Smooth muscle cell (in vitro differentiated cells): Measurements from ENCODE around the gene MRM2. TPM values are rescaled to one million over a fixed set of nuclear protein-coding genes. Genes with fewer than 3 reads are reported as not detected.

Source experiments
- DNase-seq: peaks from one replicate; lab custom pipeline; 2025; ENCODE audit not compliant: unreplicated experiment; lab: John Stamatoyannopoulos, UW
- H2AFZ ChIP-seq: fragments of 200-600 bp; sonication (generic); 2 replicates; pipeline ENCODE4 v1.6.0; 2016; ENCODE audit warnings: antibody characterized with exemption, low read depth, mild to moderate bottlenecking
- H3F3A ChIP-seq: fragments of 200-600 bp; sonication (generic); 2 replicates; pipeline ENCODE4 v1.6.0; 2017; ENCODE audit warnings: antibody characterized with exemption, low read depth
- H3K27ac ChIP-seq: fragments of 200-600 bp; sonication (generic); 2 replicates; pipeline ENCODE4 v1.5.1; 2016; ENCODE audit warnings: low read depth, mild to moderate bottlenecking
- H3K27me3 ChIP-seq: fragments of 200-600 bp; sonication (generic); 2 replicates; pipeline ENCODE4 v1.6.1; 2016; ENCODE audit warnings: low read depth, mild to moderate bottlenecking
- H3K36me3 ChIP-seq: fragments of 200-600 bp; sonication (generic); 2 replicates; pipeline ENCODE4 v1.5.1; 2016; ENCODE audit warnings: low read depth
- H3K4me1 ChIP-seq: fragments of 200-600 bp; sonication (generic); 2 replicates; pipeline ENCODE4 v1.5.1; 2016; ENCODE audit warnings: low read depth
- H3K4me2 ChIP-seq: fragments of 200-600 bp; sonication (generic); 2 replicates; pipeline ENCODE4 v1.6.0; 2016; ENCODE audit warnings: mild to moderate bottlenecking
- H3K4me3 ChIP-seq: fragments of 200-600 bp; sonication (generic); 2 replicates; pipeline ENCODE4 v1.5.1; 2016; ENCODE audit warnings: mild to moderate bottlenecking
- H3K79me2 ChIP-seq: fragments of 200-600 bp; sonication (generic); 2 replicates; pipeline ENCODE4 v1.6.0; 2016; ENCODE audit warnings: low read depth, mild to moderate bottlenecking
- H3K9ac ChIP-seq: fragments of 200-600 bp; sonication (generic); 2 replicates; pipeline ENCODE4 v1.6.0; 2016; ENCODE audit warnings: low read depth
- H3K9me3 ChIP-seq: fragments of 200-600 bp; sonication (generic); replicated peaks from 2 replicates; pipeline ENCODE4 v1.5.1; 2016; ENCODE audit warnings: low read depth
- H4K20me1 ChIP-seq: fragments of 200-600 bp; sonication (generic); 2 replicates; pipeline ENCODE4 v1.6.0; 2016; ENCODE audit warnings: low read depth
- CTCF ChIP-seq: fragments of 200-600 bp; sonication (generic); IDR thresholded peaks from 2 replicates; pipeline ENCODE4 v1.5.1; 2017; ENCODE audit warnings: borderline replicate concordance, mild to moderate bottlenecking, antibody characterized with exemption; ENCODE audit not compliant: insufficient read depth, poor library complexity, severe bottlenecking
- WGBS: methylation state at CpG from one replicate; pipeline ENCODE4 v1.1.7; 2016; ENCODE audit warnings: low lambda C conversion rate; 5-methylcytosine and 5-hydroxymethylcytosine counted together
- polyA plus RNA-seq: library from polyadenylated mRNA; unstranded; fragments of >200 nt; fragmentation: Nextera tagmentation; extraction: Ambion mirVana; gene quantifications from 2 replicates; pipeline ENCODE4 v1.2.1, GENCODE V29; 2016
- total RNA-seq: library from RNA; depleted of rRNA; stranded (reverse); fragments of >200 nt; gene quantifications from 2 replicates; pipeline ENCODE4 v1.2.3, GENCODE V29; 2014

Gene MRM2
- total and polyA plus RNA-seq, 2 experiments from 2014 or later = 17.1 to 30.8 TPM

DNA sequence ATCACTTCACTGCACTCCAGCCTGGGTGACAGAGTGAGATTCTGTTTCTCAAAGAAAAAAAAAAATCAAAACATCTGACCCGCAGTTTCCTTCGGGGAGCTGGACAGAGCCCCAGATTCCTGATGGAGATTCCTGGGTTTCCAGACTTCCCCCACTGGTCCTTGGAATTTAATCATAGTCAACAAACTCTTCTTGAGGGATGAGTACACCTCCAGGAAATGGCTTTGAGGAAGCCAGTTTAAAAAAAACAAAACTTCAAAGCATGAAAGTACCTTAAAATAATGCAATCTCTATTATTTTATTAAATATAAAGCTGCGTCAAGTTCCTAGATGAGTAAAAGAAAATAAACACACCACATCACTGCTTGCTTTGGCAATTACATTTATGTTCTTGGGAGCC lies 8.1 kb downstream of the MRM2 start:
- H4K20me1 ChIP-seq = peaks cover 7% of the 10 kb centered on the region
- no peaks in the 10 kb centered on the region for H3K27me3 ChIP-seq
- no peak overlapping the region for H3K9ac ChIP-seq
- no peaks in the 10 kb centered on the region for H3K9me3 ChIP-seq
- H3K4me3 ChIP-seq = no peak overlapping the region
- TF ChIP-seq CTCF = no peak
- peaks cover 6% of the 10 kb centered on the region for H3K4me1 ChIP-seq
- no peak overlapping the region for H3K27ac ChIP-seq
- 95% methylated on average over 3 of the region's 3 CpGs for WGBS
- H3K36me3 ChIP-seq = no peaks in the 10 kb centered on the region
- no peak overlapping the region for H2AFZ ChIP-seq
- no peak for DNase-seq
- peaks cover 10% of the 10 kb centered on the region for H3F3A ChIP-seq
- H3K79me2 ChIP-seq = peaks cover 35% of the 10 kb centered on the region
- no peak overlapping the region for H3K4me2 ChIP-seq

- TF ChIP-seq CTCF = no peak
- H3K79me2 ChIP-seq = peaks cover 41% of the 10 kb centered on the region
Measured at GRCh38 chr7:2232766-2233520, 9.1 kb downstream of the MRM2 start, which contains the start of gene MAD1L1. Gene MAD1L1 (minus strand): TSS chr7:2232945. CDS start chr7:2230133, 2,812 bp downstream.

GRCh38 chr7:2231992-2232765 lies 9.8 kb downstream of the MRM2 start:
- Histone ChIP-seq H3K4me3 (peak overlapping the region; percentile 88), H3K4me2 (peak overlapping the region; percentile 87), H3K27me3 (no peaks in the 10 kb centered on the region), H4K20me1 (peaks cover 7% of the 10 kb centered on the region), H3K36me3 (no peaks in the 10 kb centered on the region), H3K9ac (peak overlapping the region; percentile 93), H3K4me1 (peaks cover 6% of the 10 kb centered on the region), H2AFZ (peak overlapping the region; percentile 67), H3F3A (peaks cover 10% of the 10 kb centered on the region), H3K79me2 (peaks cover 41% of the 10 kb centered on the region), H3K27ac (no peak overlapping the region), H3K9me3 (no peaks in the 10 kb centered on the region)
- peak; percentile 33 for DNase-seq
- WGBS = 5% methylated on average over 35 of the region's 46 CpGs
- TF ChIP-seq CTCF = no peak

More at GRCh38 chr7:2232766-2233520, 9.1 kb downstream of the MRM2 start, which contains the start of gene MAD1L1:
- Histone ChIP-seq H3K27ac (no peak within 1 kb of the TSS), H3K9me3 (no peaks in the 10 kb centered on the region), H3K9ac (peak within 1 kb of the TSS; percentile 93), H3K4me2 (peak within 1 kb of the TSS; percentile 87), H3F3A (peaks cover 10% of the 10 kb centered on the region), H3K4me3 (peak within 1 kb of the TSS; percentile 88), H3K36me3 (no peaks in the 10 kb centered on the region), H3K4me1 (peaks cover 6% of the 10 kb centered on the region), H4K20me1 (peaks cover 7% of the 10 kb centered on the region), H3K27me3 (no peaks in the 10 kb centered on the region), H2AFZ (peak within 1 kb of the TSS; percentile 67)
- DNase-seq = peak; percentile 72
- WGBS = 1% methylated on average over 46 of the region's 63 CpGs
